SH-SY5Y (cell line): ENCODE data around the gene NOX5.

ENCODE experiments used
- GATA2 ChIP-seq: IDR thresholded peaks from 2 replicates; pipeline ENCODE4 v1.6.1; 2011; ENCODE audit warnings: mild to moderate bottlenecking, low read depth, low read length
- GATA3 ChIP-seq: IDR thresholded peaks from 2 replicates; pipeline ENCODE4 v1.6.1; 2011; ENCODE audit warnings: low read depth, mild to moderate bottlenecking, low read length, moderate library complexity

- TF ChIP-seq GATA3: no peak
- TF ChIP-seq GATA2: no peak
These were observed 25.2 kb downstream of the NOX5 start for GRCh38 chr15:69039516-69040225.
